GM13977 (cell line): ENCODE data around the gene SHB.

Experiments
- DNase-seq: peaks from one replicate; pipeline ENCODE4 v3.0.0; 2012; ENCODE audit warnings: low spot score
- in situ Hi-C: fragments of 300-500 bp; cut with MboI; formaldehyde crosslinking; loops from one replicate; pipeline ENCODE4 v1.12.0; 2022; ENCODE audit warnings: low sequenced_read_pairs, low pct_unique_long_range_greater_than_20kb, mixed read lengths, inconsistent platforms; ENCODE audit not compliant: unreplicated experiment
- TF ChIP-seq, protein P1 (sequence below): IDR thresholded peaks from 2 replicates; pipeline ENCODE4 v1.5.1; 2012; ENCODE audit warnings: mild to moderate bottlenecking, control low read depth; ENCODE audit not compliant: insufficient read depth; ENCODE audit errors: extremely low read depth, missing control alignments

SHB gene

GRCh38 chr9:37971108-37971459, 97.9 kb downstream of the SHB start:
- no peak for DNase-seq
- in situ Hi-C loops = no loop called here

GRCh38 chr9:37970301-37971107, 98.5 kb downstream of the SHB start:
- in situ Hi-C loops = no loop called here
- DNase-seq = no peak
- TF ChIP-seq, protein P1, sequence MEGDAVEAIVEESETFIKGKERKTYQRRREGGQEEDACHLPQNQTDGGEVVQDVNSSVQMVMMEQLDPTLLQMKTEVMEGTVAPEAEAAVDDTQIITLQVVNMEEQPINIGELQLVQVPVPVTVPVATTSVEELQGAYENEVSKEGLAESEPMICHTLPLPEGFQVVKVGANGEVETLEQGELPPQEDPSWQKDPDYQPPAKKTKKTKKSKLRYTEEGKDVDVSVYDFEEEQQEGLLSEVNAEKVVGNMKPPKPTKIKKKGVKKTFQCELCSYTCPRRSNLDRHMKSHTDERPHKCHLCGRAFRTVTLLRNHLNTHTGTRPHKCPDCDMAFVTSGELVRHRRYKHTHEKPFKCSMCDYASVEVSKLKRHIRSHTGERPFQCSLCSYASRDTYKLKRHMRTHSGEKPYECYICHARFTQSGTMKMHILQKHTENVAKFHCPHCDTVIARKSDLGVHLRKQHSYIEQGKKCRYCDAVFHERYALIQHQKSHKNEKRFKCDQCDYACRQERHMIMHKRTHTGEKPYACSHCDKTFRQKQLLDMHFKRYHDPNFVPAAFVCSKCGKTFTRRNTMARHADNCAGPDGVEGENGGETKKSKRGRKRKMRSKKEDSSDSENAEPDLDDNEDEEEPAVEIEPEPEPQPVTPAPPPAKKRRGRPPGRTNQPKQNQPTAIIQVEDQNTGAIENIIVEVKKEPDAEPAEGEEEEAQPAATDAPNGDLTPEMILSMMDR = no peak

More at GRCh38 chr9:37971108-37971459, 97.9 kb downstream of the SHB start:
- TF ChIP-seq, protein P1 = no peak

GRCh38 chr9:37969558-37970300, 99.3 kb downstream of the SHB start:
- no peak for DNase-seq
- TF ChIP-seq, protein P1 = no peak
- in situ Hi-C loops = no loop called here

DNA sequence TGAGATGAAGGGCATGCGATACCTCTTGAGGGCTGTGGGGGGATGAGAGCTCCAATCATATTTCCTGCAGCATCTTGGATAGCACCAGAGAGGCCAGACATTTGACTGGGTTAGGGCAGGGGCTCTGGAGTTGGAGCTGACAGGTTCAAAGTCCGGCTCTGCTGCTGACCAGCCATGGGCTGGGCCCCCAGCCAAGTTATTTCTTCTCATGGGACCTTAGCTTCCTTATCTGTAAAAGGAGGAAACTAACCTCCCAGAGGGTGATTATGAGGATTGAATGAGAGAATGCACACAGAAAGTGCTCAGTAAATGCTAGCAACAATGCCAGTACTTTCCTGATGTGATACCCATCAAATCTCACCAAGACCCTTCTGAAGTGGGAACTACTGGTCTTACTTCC, 99.9 kb downstream of the SHB start:
- DNase-seq = no peak
- TF ChIP-seq, protein P1 = no peak
- in situ Hi-C loops = no loop called here

DNA sequence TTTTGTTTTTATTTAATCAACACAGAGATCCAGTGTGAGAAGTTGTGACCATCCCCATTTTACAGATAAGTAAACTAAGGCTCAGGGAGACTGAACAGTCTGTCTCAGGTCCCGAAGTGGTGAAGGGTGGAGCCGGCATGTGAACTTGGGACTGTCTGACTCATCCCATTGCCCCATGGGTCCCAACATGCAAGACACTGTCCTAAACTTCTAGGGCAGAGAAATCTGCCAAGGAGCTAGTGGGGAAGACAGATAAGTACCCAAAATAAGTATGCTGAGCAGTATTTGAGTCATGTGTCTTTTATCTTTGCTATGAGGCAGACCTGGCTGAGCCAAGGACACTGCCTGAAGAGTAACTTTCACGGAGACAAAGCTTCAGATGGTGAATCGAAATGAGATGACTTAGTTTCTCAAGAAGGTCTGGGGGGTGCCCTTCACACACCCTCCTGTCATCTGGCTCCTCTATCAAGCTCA, 100.8 kb downstream of the SHB start:
- in situ Hi-C loops = no loop called here
- DNase-seq = no peak
- TF ChIP-seq, protein P1 = no peak

- DNase-seq = no peak
- TF ChIP-seq, protein P1 = no peak
- in situ Hi-C loops = no loop called here
Observed at GRCh38 chr9:37967761-37968080, 101.3 kb downstream of the SHB start.
